Stomach (tissue), 9 donors: ENCODE measurements around the gene RAMACL. TPM values are rescaled to one million over a fixed set of nuclear protein-coding genes. Genes with fewer than 3 reads are reported as not detected.

Experiments
- DNase-seq, 2 donors: peaks; one replicate each; pipeline versions ENCODE4 v3.0.0 to v3.0.0-alpha.2; 2013 to 2019
- H3K27ac ChIP-seq, 5 donors: fragments of 200-600 bp in 4 of 5; sonication (generic) in 4 of 5; one replicate each; pipeline ENCODE4 v1.5.1; 2013 to 2019; ENCODE audit warnings: mild to moderate bottlenecking in 1 of 5, moderate library complexity in 1 of 5
- H3K27me3 ChIP-seq, 3 donors: fragments of 200-600 bp; sonication (generic); one replicate each; pipeline ENCODE4 v1.5.1; 2017 to 2019; ENCODE audit warnings: mixed run types in 1 of 3
- H3K36me3 ChIP-seq, 4 donors: fragments of 200-600 bp; sonication (generic); 1 replicate in 3 of 4; 2 replicates in 1 of 4; pipeline ENCODE4 v1.5.1; 2016 to 2019
- H3K4me1 ChIP-seq, 4 donors: fragments of 200-600 bp; sonication (generic); one replicate each; pipeline ENCODE4 v1.5.1; 2016 to 2019
- H3K4me3 ChIP-seq, 4 donors: fragments of 200-600 bp; sonication (generic) in 3 of 4; one replicate each; pipeline ENCODE4 v1.5.1; 2016 to 2019; ENCODE audit warnings: mild to moderate bottlenecking in 1 of 4
- H3K9me3 ChIP-seq, 4 donors: fragments of 200-600 bp; sonication (generic); one replicate each; pipeline ENCODE4 v1.5.1; 2016 to 2019
- EP300 ChIP-seq: sonication (generic); formaldehyde crosslinking; IDR thresholded peaks from one replicate; pipeline ENCODE4 v1.6.1; 2017; ENCODE audit warnings: antibody characterized with exemption
- POLR2A ChIP-seq, 4 donors: fragments of 450-650 bp; IDR thresholded peaks; one replicate each; pipeline ENCODE4 v1.6.1; 2016; ENCODE audit warnings: antibody characterized with exemption in 4 of 4, control low read depth in 2 of 4, mild to moderate bottlenecking in 1 of 4, moderate library complexity in 1 of 4
- POLR2AphosphoS5 ChIP-seq, 3 donors: sonication (generic); formaldehyde crosslinking; IDR thresholded peaks; one replicate each; pipeline ENCODE4 v1.6.1; 2016; ENCODE audit warnings: antibody characterized with exemption in 3 of 3
- WGBS, 5 donors: extraction: QIAGEN DNeasy Blood & Tissue Kit in 3 of 5; methylation state at CpG; one replicate each; pipeline versions ENCODE4 v1.1.5 to v1.1.7; 2013 to 2018; 5-methylcytosine and 5-hydroxymethylcytosine counted together
- intact Hi-C: fragments of 100-400 bp; cut with DNase I; formaldehyde crosslinking; loops from one replicate; pipeline ENCODE4 v1.15.1; 2023; ENCODE audit warnings: low total_unique reads
- polyA plus RNA-seq, 3 donors: library from polyadenylated mRNA; stranded (reverse); fragments of 200-250 nt; gene quantifications; one replicate each; pipeline ENCODE4 v1.2.3, GENCODE V29; 2013
- total RNA-seq, 5 donors: library from RNA; depleted of rRNA; stranded (reverse); fragments of >200 nt; gene quantifications; one replicate each; pipeline versions ENCODE4 v1.1.0 to v1.2.3, GENCODE V29; 2014 to 2016
- TF ChIP-seq, protein P1 (sequence below), 7 experiments: fragments of 450-650 bp in 4 of 7; fragments of 200-600 bp in 3 of 7; sonication (generic) in 3 of 7; IDR thresholded peaks; one replicate each; pipeline ENCODE4 v1.5.1; 2016 to 2019; ENCODE audit warnings: antibody characterized with exemption in 7 of 7, control low read depth in 2 of 7, mild to moderate bottlenecking in 1 of 7
- donor health status: healthy with polysubstance abuse.
- donor health status: Bipolar disorder and iron deficiency.
- donor health status: healthy.

Gene RAMACL
- total and polyA plus RNA-seq, 8 donors, result 0.25 to 9.0 (median 3.5) TPM; not detected in 3

GRCh38 chr6:166565084-166565967, 21.2 kb downstream of the RAMACL start:
- peak in 1 of 2 donors; percentile 46 for DNase-seq
- Histone ChIP-seq H3K4me1 (peaks cover 0 to 11% (median 4%) of the 10 kb centered on the region in 4 donors), H3K27ac (peak overlapping the region in 1 of 5 donors; percentile 24), H3K36me3 (peaks cover 0 to 5% (median 2%) of the 10 kb centered on the region in 4 donors), H3K27me3 (no peaks in the 10 kb centered on the region), H3K4me3 (no peak overlapping the region), H3K9me3 (no peaks in the 10 kb centered on the region)
- intact Hi-C loops, result no loop called here
- TF ChIP-seq POLR2AphosphoS5 (IDR thresholded peaks at IDR 0.05), result no peak
- TF ChIP-seq POLR2A (IDR thresholded peaks at IDR 0.05), result no peak
- no peak for TF ChIP-seq EP300
- TF ChIP-seq, protein P1, sequence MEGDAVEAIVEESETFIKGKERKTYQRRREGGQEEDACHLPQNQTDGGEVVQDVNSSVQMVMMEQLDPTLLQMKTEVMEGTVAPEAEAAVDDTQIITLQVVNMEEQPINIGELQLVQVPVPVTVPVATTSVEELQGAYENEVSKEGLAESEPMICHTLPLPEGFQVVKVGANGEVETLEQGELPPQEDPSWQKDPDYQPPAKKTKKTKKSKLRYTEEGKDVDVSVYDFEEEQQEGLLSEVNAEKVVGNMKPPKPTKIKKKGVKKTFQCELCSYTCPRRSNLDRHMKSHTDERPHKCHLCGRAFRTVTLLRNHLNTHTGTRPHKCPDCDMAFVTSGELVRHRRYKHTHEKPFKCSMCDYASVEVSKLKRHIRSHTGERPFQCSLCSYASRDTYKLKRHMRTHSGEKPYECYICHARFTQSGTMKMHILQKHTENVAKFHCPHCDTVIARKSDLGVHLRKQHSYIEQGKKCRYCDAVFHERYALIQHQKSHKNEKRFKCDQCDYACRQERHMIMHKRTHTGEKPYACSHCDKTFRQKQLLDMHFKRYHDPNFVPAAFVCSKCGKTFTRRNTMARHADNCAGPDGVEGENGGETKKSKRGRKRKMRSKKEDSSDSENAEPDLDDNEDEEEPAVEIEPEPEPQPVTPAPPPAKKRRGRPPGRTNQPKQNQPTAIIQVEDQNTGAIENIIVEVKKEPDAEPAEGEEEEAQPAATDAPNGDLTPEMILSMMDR (IDR thresholded peaks at IDR 0.05), result no peak
- 84 to 90% (median 88%) methylated on average over 17 to 24 of the region's 24 CpGs for WGBS, 5 donors

DNA sequence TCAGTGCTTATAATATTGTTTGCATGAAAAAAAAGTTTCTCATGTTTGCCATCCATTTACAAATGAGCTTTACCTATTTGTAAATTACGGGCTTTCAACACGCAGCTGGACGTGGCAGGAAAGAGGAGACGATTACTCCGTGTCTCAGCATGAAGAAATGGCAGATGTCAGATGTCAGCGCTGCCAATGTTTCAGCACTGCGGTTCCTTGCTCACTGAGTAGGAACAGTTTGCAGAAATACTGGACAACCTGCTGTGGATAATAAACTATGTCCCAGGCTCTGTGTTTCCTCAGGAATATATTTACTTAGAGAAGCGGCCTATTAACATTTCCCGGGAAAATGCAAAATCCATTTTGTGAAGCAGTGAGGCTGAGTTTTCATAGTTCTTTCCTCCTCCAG, 22.7 kb downstream of the RAMACL start:
- H3K9me3 ChIP-seq, result no peaks in the 10 kb centered on the region
- H3K4me3 ChIP-seq, result no peak overlapping the region
- H3K27ac ChIP-seq, result no peak overlapping the region
- no peak for DNase-seq
- 71 to 91% (median 83%) methylated on average over 9 of the region's 9 CpGs for WGBS, 5 donors
- peaks cover 0 to 9% (median 2%) of the 10 kb centered on the region in 4 donors for H3K36me3 ChIP-seq
- intact Hi-C loops, result no loop called here
- H3K4me1 ChIP-seq, result peaks cover 0 to 11% (median 4%) of the 10 kb centered on the region in 4 donors
- no peaks in the 10 kb centered on the region for H3K27me3 ChIP-seq
- TF ChIP-seq EP300 (no peak), POLR2AphosphoS5 (IDR thresholded peaks at IDR 0.05) (no peak), POLR2A (IDR thresholded peaks at IDR 0.05) (no peak)
- TF ChIP-seq, protein P1 (IDR thresholded peaks at IDR 0.05), result no peak

GRCh38 chr6:166563200-166563599, 23.3 kb downstream of the RAMACL start:
- Histone ChIP-seq H3K27me3 (no peaks in the 10 kb centered on the region), H3K36me3 (peaks cover 0 to 9% (median 2%) of the 10 kb centered on the region in 4 donors), H3K4me1 (peaks cover 0 to 11% (median 4%) of the 10 kb centered on the region in 4 donors), H3K4me3 (no peak overlapping the region), H3K9me3 (no peaks in the 10 kb centered on the region), H3K27ac (no peak overlapping the region)
- 74 to 95% (median 80%) methylated on average over 14 to 16 of the region's 16 CpGs for WGBS, 5 donors
- no peak for TF ChIP-seq EP300
- TF ChIP-seq, protein P1 (IDR thresholded peaks at IDR 0.05), result no peak
- TF ChIP-seq POLR2A (IDR thresholded peaks at IDR 0.05), result no peak
- intact Hi-C loops, result no loop called here
- no peak for DNase-seq

- 91 to 99% (median 96%) methylated on average over 9 of the region's 9 CpGs for WGBS, 5 donors
- H3K27me3 ChIP-seq, result no peaks in the 10 kb centered on the region
- H3K4me3 ChIP-seq, result no peak overlapping the region
- H3K27ac ChIP-seq, result no peak overlapping the region
- no peak for TF ChIP-seq POLR2A (IDR thresholded peaks at IDR 0.05)
- TF ChIP-seq EP300, result no peak
- no peak for TF ChIP-seq POLR2AphosphoS5 (IDR thresholded peaks at IDR 0.05)
- TF ChIP-seq, protein P1 (IDR thresholded peaks at IDR 0.05), result no peak
- H3K4me1 ChIP-seq, result peaks cover 0 to 11% (median 4%) of the 10 kb centered on the region in 4 donors
- H3K36me3 ChIP-seq, result peaks cover 0 to 9% (median 2%) of the 10 kb centered on the region in 4 donors
- DNase-seq, result no peak
- H3K9me3 ChIP-seq, result no peaks in the 10 kb centered on the region
- intact Hi-C loops, result no loop called here
Observed at GRCh38 chr6:166562726-166563125, 23.8 kb downstream of the RAMACL start.
